Right kidney (tissue), 1 donor: ENCODE data around the gene PTPRG.

Experiments
- DNase-seq: peaks from one replicate; pipeline ENCODE4 v3.0.0-alpha.2; 2016

PTPRG gene

GRCh38 chr3:61765157-61765876 lies 203.9 kb downstream of the PTPRG start:
- DNase-seq: no peak

GRCh38 chr3:61768284-61769037 lies 207.1 kb downstream of the PTPRG start:
- no peak for DNase-seq

- no peak for DNase-seq
Observed at GRCh38 chr3:61769266-61769990, 208.1 kb downstream of the PTPRG start.

- DNase-seq: no peak
Observed at GRCh38 chr3:61771976-61772375, 210.6 kb downstream of the PTPRG start.

DNA sequence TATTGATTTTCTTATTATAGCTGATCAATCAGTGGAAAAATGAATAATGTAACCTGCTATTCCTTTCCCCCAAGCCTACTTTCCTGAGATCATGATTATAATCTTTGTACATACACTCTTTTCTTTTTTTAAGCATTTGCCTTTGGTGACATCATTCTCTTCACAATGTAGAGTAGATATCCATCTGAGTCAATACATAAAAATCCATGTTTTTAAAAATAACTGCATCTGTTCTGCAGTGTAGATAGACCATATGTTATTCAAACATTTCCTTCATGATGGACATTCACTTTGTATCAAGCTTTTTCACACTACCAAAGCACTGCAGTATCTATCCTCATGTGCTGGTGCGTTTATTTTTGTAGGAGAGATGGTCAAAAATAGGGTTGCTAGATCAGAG lies 211.1 kb downstream of the PTPRG start:
- no peak for DNase-seq

DNA sequence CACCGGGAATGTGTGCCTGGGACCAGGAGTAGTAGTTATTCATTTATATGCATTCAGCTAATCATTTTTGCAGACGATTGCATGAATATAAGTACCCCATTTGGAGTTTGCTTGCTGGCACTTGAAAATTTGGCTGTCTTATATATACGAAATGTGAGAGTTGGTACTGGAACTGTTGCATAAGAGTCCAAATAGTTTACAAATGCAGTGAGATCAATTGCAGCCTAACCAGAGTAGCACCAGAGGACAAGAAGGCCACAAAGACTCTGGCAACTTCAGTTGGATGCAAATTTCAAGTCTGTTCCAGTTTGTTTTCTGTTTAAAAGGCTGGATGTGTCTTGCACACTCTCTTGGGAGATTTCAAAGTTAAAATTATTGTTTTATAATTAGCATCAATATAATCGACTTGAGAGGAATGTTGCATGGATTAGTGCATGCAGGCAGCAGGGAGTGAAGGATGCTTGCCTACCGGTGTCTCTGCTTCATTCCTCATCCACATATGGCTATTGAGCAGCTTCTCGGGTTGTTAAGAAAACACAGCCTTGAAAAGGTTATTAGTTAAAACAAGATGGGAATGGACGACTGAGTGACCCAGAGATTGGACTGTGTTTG lies 213.0 kb downstream of the PTPRG start:
- DNase-seq: no peak

DNA sequence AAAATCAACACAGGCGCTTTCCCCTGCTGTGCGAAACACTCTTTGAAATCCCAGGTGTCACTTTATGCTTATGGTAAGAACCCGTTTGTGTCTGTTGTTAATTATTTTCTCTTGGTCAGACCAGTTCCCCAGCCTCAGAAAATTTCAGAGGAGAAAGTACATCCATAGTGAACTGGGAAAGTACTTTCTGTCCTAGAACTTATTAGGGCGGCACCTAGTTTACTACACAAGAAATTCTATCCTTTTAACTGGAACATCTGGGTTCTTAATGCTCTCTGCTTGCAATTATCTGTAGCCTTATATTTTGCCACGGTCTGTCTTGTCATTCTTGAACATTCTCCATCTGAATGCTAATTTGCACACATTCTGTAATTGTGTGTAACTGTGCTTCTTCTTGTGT lies 215.0 kb downstream of the PTPRG start:
- DNase-seq: no peak

DNA sequence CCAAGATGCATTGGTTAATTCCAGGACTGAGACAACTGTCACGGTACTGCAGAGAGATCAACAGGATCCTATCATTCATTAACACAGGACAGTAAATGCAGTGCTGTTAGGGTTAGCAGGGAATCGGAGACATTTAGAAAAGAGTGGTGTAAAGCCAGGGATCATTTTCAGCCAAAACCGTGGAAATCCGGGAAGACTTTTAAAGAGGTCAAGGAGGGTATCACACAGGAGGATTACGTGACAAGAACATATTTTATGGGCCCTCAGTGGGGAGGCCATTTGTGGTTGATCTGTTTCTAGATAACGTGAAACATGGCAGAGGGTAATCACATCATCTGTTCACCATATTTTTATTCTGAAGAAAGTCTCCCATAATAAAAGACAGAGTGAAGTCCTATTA lies 216.1 kb downstream of the PTPRG start:
- DNase-seq: no peak

DNA sequence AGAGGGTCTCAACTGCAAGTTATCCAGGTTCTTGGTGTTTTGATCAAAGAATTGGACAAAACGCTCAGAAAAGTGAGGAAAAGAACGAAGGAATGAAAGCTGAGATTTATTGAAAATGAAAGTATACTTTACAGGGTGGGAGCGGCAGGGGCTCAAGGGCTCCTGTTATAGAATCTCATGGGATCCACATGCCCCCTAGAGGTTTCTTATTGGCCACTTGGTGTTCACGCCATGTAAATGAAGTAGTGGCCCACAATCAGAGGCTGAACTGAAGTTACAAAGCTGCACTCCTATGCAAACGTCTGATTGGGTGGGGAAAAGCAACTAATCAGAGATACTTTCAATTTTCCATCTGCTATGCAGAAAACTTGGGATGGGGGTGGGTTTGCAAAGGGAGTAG lies 216.7 kb downstream of the PTPRG start:
- DNase-seq: no peak

DNA sequence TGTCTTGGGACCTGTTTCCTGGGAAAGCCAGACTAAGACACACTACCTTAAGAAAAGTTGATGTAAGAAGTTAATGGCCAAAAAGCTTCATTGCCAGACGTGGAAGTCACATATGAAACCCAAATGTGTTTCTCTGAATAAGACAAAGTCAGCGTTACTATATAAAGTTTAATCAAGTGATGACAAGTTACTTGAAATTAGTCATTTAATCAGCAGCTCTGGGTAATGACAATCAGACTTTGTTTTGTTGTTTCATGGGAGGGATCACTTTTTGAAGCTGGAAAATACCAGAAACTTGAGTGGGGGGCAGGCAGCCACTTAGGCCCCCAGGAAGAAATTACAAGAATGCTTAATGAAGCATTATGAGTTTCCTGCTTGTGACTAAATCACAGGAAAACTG lies 218.6 kb downstream of the PTPRG start:
- no peak for DNase-seq

DNA sequence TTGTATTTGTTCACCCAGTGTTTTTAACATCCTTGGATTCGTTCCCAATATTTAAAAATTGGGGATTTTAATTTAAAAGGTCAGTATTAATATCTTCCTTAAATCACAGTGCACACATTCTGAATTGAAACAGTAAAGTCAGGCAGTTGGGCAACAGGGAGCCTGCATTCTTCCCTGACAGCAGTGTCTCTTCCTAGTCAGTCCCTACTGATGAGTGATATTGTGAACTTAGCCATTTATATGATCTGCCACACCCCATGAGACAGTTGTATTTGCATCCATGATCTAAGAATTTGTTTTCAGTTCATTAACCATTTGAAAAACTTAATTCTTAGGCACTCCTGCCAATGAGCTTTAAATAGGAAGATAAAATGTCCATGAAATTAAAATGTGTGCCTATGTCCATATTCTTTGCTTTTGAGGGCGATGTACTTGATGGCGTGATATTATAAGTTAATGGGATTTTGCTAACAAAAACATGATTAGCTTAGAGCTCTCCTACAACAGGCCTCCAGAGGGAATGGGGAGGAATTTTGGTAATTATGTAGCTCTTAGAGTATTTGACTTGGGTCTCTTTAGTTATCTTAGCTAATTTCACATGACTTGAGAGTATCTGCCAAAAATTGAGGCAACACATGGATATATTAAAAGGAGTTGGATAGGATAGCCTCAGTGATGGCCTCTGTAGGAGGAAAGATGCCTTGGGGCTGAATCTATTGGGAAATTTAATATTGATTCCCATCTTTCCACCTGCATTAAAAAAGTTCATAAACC lies 219.3 kb downstream of the PTPRG start:
- no peak for DNase-seq

- DNase-seq: no peak
Observed at GRCh38 chr3:61783993-61784718, 222.8 kb downstream of the PTPRG start.

DNA sequence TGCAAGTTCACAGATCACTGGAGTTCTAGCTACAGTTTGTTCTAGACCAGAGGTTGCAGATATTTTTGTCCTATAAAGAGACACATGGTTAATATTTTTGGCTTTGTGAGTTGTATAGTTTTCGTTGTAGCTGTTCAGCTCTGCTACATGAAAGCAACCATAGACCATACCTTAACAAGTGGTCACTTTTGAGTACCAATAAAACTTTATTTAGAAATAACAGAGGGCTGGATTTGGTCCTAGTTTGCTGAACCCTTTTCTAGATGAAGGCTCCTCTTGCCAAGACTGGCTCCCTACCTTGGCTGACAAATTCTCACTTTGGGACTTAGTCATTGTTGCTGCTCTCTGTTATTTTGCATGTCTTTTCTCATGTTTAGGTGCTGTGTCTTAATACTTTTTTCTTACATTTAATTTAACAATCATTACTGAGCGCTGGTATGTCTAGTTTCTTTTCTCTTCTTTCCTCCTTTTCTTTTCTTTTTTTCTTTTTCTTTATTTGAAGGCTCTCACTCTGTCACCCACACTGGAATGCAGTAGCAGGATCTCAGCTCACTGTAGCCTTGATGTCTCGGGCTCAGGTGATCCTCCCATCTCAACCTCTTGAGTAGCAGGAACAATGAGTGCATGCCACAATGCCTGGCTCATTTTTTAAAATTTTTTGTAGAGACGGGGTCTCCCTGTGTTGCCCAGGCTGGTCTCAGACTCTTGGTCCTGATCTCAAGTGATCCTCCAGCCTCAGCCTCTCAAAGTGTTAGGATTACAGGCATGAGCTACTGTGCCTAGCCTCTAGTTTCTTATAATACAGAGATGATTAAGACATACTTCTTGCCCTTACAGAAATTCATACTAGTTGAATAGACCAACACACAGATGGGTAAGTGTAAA lies 227.5 kb downstream of the PTPRG start:
- no peak for DNase-seq

DNA sequence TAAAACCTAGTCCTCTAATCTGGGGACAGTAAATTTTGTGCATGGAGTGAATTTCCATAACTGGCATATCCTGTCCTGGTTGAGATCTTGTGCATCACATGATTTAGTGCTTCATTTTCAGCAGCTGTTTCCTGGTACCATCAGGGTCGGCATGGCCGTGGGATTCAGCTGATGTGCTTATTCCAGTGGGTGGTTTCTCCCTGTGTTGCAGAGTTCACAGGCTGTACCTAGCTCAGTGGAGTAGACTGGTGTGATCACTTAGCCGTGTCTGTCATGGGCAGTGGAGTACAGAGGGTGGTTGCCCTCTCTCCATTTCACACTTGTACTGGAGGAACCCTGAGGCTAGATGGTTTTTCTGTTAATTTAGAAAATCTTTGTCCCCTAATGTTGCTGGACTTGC lies 228.5 kb downstream of the PTPRG start:
- no peak for DNase-seq

DNA sequence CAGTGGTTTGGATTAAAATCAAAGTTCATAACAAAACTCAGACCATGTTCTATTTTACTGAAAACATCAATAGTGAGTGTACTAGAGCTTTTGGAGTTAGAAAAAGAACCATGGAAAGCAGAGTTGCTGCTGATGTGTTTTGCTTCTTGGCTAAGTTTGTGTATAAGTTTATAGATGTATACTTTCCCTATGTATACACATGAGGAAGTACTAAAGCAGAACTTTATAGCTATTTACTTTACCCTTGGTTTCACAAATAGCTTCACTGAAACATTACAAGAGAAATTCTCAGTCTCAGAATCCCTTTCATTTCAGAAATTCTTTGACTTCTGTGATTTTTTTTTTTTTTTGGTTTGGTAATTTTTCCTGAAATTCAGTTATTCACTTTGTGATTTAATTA lies 229.0 kb downstream of the PTPRG start:
- no peak for DNase-seq

- DNase-seq: no peak
Observed at GRCh38 chr3:61793056-61793455, 231.7 kb downstream of the PTPRG start.

GRCh38 chr3:61793521-61793920 lies 232.2 kb downstream of the PTPRG start:
- DNase-seq: no peak

- no peak for DNase-seq
Observed at GRCh38 chr3:61794341-61794740, 233.0 kb downstream of the PTPRG start.

DNA sequence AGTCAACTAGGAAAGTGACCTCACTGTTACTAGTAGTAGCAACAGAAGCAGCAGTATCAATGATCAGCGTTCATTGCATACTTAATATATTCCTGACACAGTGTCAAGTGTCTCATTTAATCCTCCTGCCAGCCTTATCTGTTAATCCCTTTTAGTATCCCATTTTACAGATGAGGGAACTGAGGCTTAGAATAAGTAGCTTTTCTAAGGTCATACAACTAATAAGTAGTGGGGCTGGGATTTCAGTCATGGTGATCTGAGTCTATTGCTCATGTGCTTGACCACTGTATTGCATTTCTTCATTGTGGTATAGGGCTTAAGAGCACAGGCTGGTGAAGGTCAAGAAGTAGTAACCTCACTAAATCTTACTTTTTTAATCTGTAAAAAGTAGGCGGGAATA lies 233.6 kb downstream of the PTPRG start:
- DNase-seq: no peak

DNA sequence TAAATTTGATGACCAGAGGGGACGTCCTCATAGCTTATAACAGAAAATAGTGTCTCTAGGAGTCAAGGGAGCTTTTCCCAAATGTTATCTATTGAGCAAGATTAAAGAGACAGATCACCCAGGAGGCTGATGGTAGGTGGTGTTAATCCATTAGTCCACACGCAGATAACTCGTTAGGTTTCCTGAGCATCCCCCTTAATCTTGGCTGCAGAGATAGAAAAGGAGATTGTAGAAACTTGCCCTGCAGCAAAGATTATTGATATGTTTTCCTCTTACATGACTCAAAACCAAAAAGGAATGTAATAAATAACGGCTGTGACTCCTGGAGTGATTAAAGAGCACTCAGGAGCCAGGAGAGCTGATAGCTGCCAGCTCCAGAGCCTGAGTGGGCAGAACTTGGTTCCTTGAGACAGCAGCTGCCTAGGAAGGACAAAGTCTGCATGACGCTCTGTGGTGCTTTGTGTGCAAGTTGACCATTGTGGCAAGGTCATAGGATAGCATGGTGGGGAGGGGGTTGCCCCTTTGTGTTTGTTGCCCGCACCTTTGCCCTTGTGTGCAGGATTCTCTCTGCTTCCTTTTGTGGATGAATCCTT lies 234.8 kb downstream of the PTPRG start:
- DNase-seq: no peak
